ENCODE measurements around the gene GRID2.
A peak's percentile ranks its signal among the peaks of the same experiment; 100 is the strongest.

GRID2 gene

GRCh38 chr4:93775551-93775950 is 1471.8 kb downstream of the GRID2 start:
- no peak for DNase-seq

GRCh38 chr4:93776386-93777080 is 1472.8 kb downstream of the GRID2 start:
- no peak for DNase-seq

- DNase-seq = no peak
Observed at GRCh38 chr4:93777081-93777460, 1473.3 kb downstream of the GRID2 start.

- no peak for DNase-seq
Observed at GRCh38 chr4:93779228-93779627, 1475.5 kb downstream of the GRID2 start.

- no peak for DNase-seq
Observed at GRCh38 chr4:93780080-93780479, 1476.3 kb downstream of the GRID2 start.

GRCh38 chr4:93781198-93781597 is 1477.4 kb downstream of the GRID2 start:
- DNase-seq = no peak

- DNase-seq = no peak
Observed at GRCh38 chr4:93786149-93786548, 1482.4 kb downstream of the GRID2 start.

GRCh38 chr4:93788712-93789111 is 1484.9 kb downstream of the GRID2 start:
- no peak for DNase-seq

GRCh38 chr4:93791570-93792195 is 1487.9 kb downstream of the GRID2 start:
- peak; percentile 22 for DNase-seq

- no peak for DNase-seq
Observed at GRCh38 chr4:93802045-93802444, 1498.3 kb downstream of the GRID2 start.

GRCh38 chr4:93809773-93810172 is 1506.0 kb downstream of the GRID2 start:
- DNase-seq = no peak

- DNase-seq = no peak
Observed at GRCh38 chr4:93810340-93810992, 1506.7 kb downstream of the GRID2 start.

GRCh38 chr4:93813092-93813491 is 1509.3 kb downstream of the GRID2 start:
- no peak for DNase-seq

GRCh38 chr4:93814141-93814540 is 1510.4 kb downstream of the GRID2 start:
- no peak for DNase-seq

- DNase-seq = no peak
Observed at GRCh38 chr4:93814722-93815121, 1511.0 kb downstream of the GRID2 start.
